Measurements from ENCODE around the gene BTK. TPM values are rescaled to one million over a fixed set of nuclear protein-coding genes. Genes with fewer than 3 reads are reported as not detected.

The BTK gene
- total RNA-seq, 1 donor from 2014 or later, result under 0.01 TPM

GRCh38 chrX:101393530-101394305 is 7.7 kb upstream of the BTK start:
- no peak for DNase-seq (ENCODE audit: low read depth)
- FAIRE-seq, result no peak
- TF ChIP-seq CTCF (IDR thresholded peaks at IDR 0.05; ENCODE audit: insufficient read depth, low read length, severe bottlenecking), result no peak
- Histone ChIP-seq H3K36me3 (ENCODE audit: control insufficient read depth, insufficient read depth, low read length) (peaks cover 5% of the 10 kb centered on the region), H3K4me3 (ENCODE audit: low read depth, low read length) (no peak overlapping the region), H3K27me3 (ENCODE audit: control insufficient read depth, insufficient read depth, low read length) (no peaks in the 10 kb centered on the region)

- no peaks in the 10 kb centered on the region for H3K27me3 ChIP-seq (ENCODE audit: control insufficient read depth, insufficient read depth, low read length)
- TF ChIP-seq CTCF (IDR thresholded peaks at IDR 0.05; ENCODE audit: insufficient read depth, low read length, severe bottlenecking), result no peak
- H3K36me3 ChIP-seq (ENCODE audit: control insufficient read depth, insufficient read depth, low read length), result peaks cover 5% of the 10 kb centered on the region
- no peak for FAIRE-seq
- DNase-seq (ENCODE audit: low read depth), result no peak
- peak overlapping the region; percentile 61 for H3K4me3 ChIP-seq (ENCODE audit: low read depth, low read length)
Observed at GRCh38 chrX:101391831-101392230, 5.8 kb upstream of the BTK start.

GRCh38 chrX:101390664-101391525 is 4.9 kb upstream of the BTK start, which contains the start of gene RPL36A:
Gene RPL36A (plus strand): TSS chrX:101391011. CDS start chrX:101391044, 33 bp downstream.
- Histone ChIP-seq H3K27me3 (ENCODE audit: control insufficient read depth, insufficient read depth, low read length) (no peaks in the 10 kb centered on the region), H3K4me3 (ENCODE audit: low read depth, low read length) (peak within 1 kb of the TSS; percentile 61), H3K36me3 (ENCODE audit: control insufficient read depth, insufficient read depth, low read length) (peaks cover 5% of the 10 kb centered on the region)
- peak; percentile 83 for TF ChIP-seq CTCF (IDR thresholded peaks at IDR 0.05; ENCODE audit: insufficient read depth, low read length, severe bottlenecking)
- no peak for FAIRE-seq
- DNase-seq (ENCODE audit: low read depth), result peak; percentile 77

GRCh38 chrX:101388604-101389003 is 2.6 kb upstream of the BTK start:
- no peaks in the 10 kb centered on the region for H3K27me3 ChIP-seq (ENCODE audit: control insufficient read depth, insufficient read depth, low read length)
- no peak for DNase-seq (ENCODE audit: low read depth)
- no peak overlapping the region for H3K4me3 ChIP-seq (ENCODE audit: low read depth, low read length)
- TF ChIP-seq CTCF (IDR thresholded peaks at IDR 0.05; ENCODE audit: insufficient read depth, low read length, severe bottlenecking), result no peak
- H3K36me3 ChIP-seq (ENCODE audit: control insufficient read depth, insufficient read depth, low read length), result peaks cover 4% of the 10 kb centered on the region
- FAIRE-seq, result no peak

GRCh38 chrX:101386542-101386885 is 523 bp upstream of the BTK start:
- TF ChIP-seq CTCF (IDR thresholded peaks at IDR 0.05; ENCODE audit: insufficient read depth, low read length, severe bottlenecking), result no peak
- Histone ChIP-seq H3K4me3 (ENCODE audit: low read depth, low read length) (no peak overlapping the region), H3K27me3 (ENCODE audit: control insufficient read depth, insufficient read depth, low read length) (no peaks in the 10 kb centered on the region), H3K36me3 (ENCODE audit: control insufficient read depth, insufficient read depth, low read length) (no peaks in the 10 kb centered on the region)
- FAIRE-seq, result no peak
- no peak for DNase-seq (ENCODE audit: low read depth)
